ES-I3 (cell line): Measurements from ENCODE around the gene GRIA2.
"Not testable (repeated sequence)": the region's sequence is repeated elsewhere in the genome, so short reads cannot be mapped to it uniquely, and the experiment has no call there.

Source experiments
- H3K36me3 ChIP-seq: 2 replicates; pipeline ENCODE4 v1.6.1; 2013; ENCODE audit warnings: mild to moderate bottlenecking, low read length, control low read depth, moderate library complexity; ENCODE audit not compliant: insufficient read depth
- H3K4me1 ChIP-seq: 2 replicates; pipeline ENCODE4 v1.6.1; 2013; ENCODE audit warnings: mild to moderate bottlenecking, control low read depth, low read length; ENCODE audit not compliant: insufficient read depth
- H3K9ac ChIP-seq: 2 replicates; pipeline ENCODE4 v1.6.1; 2013; ENCODE audit warnings: low read depth, mild to moderate bottlenecking, low read length, moderate library complexity
- H3K9me3 ChIP-seq: 2 replicates; pipeline ENCODE4 v1.6.1; 2013; ENCODE audit warnings: mild to moderate bottlenecking, low read length, moderate library complexity; ENCODE audit not compliant: control insufficient read depth, insufficient read depth

Gene GRIA2

GRCh38 chr4:157225096-157225495 is 4.6 kb downstream of the GRIA2 start:
- H3K9ac ChIP-seq, result no peak overlapping the region
- H3K4me1 ChIP-seq, result no peaks in the 10 kb centered on the region
- H3K9me3 ChIP-seq, result no peaks in the 10 kb centered on the region
- no peaks in the 10 kb centered on the region for H3K36me3 ChIP-seq

GRCh38 chr4:157226035-157226434 is 5.5 kb downstream of the GRIA2 start:
- no peak overlapping the region for H3K9ac ChIP-seq
- no peaks in the 10 kb centered on the region for H3K36me3 ChIP-seq
- H3K9me3 ChIP-seq, result no peaks in the 10 kb centered on the region
- no peaks in the 10 kb centered on the region for H3K4me1 ChIP-seq

- Histone ChIP-seq H3K36me3 (no peaks in the 10 kb centered on the region), H3K4me1 (no peaks in the 10 kb centered on the region), H3K9ac (no peak overlapping the region), H3K9me3 (no peaks in the 10 kb centered on the region)
Observed at GRCh38 chr4:157226601-157227000, 6.1 kb downstream of the GRIA2 start.

GRCh38 chr4:157231525-157231924 is 11.0 kb downstream of the GRIA2 start:
- Histone ChIP-seq H3K4me1 (no peaks in the 10 kb centered on the region), H3K9ac (no peak overlapping the region), H3K9me3 (no peaks in the 10 kb centered on the region), H3K36me3 (no peaks in the 10 kb centered on the region)

GRCh38 chr4:157242871-157243270 is 22.3 kb downstream of the GRIA2 start:
- H3K9me3 ChIP-seq, result no peaks in the 10 kb centered on the region
- no peaks in the 10 kb centered on the region for H3K36me3 ChIP-seq
- no peak overlapping the region for H3K9ac ChIP-seq
- no peaks in the 10 kb centered on the region for H3K4me1 ChIP-seq

GRCh38 chr4:157244348-157244747 is 23.8 kb downstream of the GRIA2 start:
- H3K9ac ChIP-seq, result no peak overlapping the region
- no peaks in the 10 kb centered on the region for H3K9me3 ChIP-seq
- no peaks in the 10 kb centered on the region for H3K36me3 ChIP-seq
- no peaks in the 10 kb centered on the region for H3K4me1 ChIP-seq

GRCh38 chr4:157245351-157245750 is 24.8 kb downstream of the GRIA2 start:
- Histone ChIP-seq H3K9me3 (no peaks in the 10 kb centered on the region), H3K36me3 (no peaks in the 10 kb centered on the region), H3K9ac (no peak overlapping the region), H3K4me1 (no peaks in the 10 kb centered on the region)

GRCh38 chr4:157246964-157247363 is 26.4 kb downstream of the GRIA2 start:
- Histone ChIP-seq H3K4me1 (no peaks in the 10 kb centered on the region), H3K36me3 (no peaks in the 10 kb centered on the region), H3K9me3 (no peaks in the 10 kb centered on the region), H3K9ac (no peak overlapping the region)

GRCh38 chr4:157258165-157258564 is 37.6 kb downstream of the GRIA2 start:
- not testable (repeated sequence) for H3K36me3 ChIP-seq, H3K9ac ChIP-seq, H3K9me3 ChIP-seq, H3K4me1 ChIP-seq

GRCh38 chr4:157265281-157265680 is 44.8 kb downstream of the GRIA2 start:
- Histone ChIP-seq H3K9ac (no peak overlapping the region), H3K4me1 (no peaks in the 10 kb centered on the region), H3K9me3 (no peaks in the 10 kb centered on the region), H3K36me3 (no peaks in the 10 kb centered on the region)

- no peaks in the 10 kb centered on the region for H3K4me1 ChIP-seq
- H3K9me3 ChIP-seq, result no peaks in the 10 kb centered on the region
- H3K36me3 ChIP-seq, result no peaks in the 10 kb centered on the region
- no peak overlapping the region for H3K9ac ChIP-seq
Observed at GRCh38 chr4:157270108-157270507, 49.6 kb downstream of the GRIA2 start.

- Histone ChIP-seq H3K4me1 (no peaks in the 10 kb centered on the region), H3K9ac (no peak overlapping the region), H3K9me3 (no peaks in the 10 kb centered on the region), H3K36me3 (no peaks in the 10 kb centered on the region)
Observed at GRCh38 chr4:157270552-157270951, 50.0 kb downstream of the GRIA2 start.

GRCh38 chr4:157271166-157271869 is 50.8 kb downstream of the GRIA2 start:
- Histone ChIP-seq H3K4me1 (no peaks in the 10 kb centered on the region), H3K9me3 (no peaks in the 10 kb centered on the region), H3K9ac (no peak overlapping the region)

GRCh38 chr4:157280673-157281072 is 60.1 kb downstream of the GRIA2 start:
- H3K36me3 ChIP-seq, result no peaks in the 10 kb centered on the region
- H3K9ac ChIP-seq, result no peak overlapping the region
- H3K9me3 ChIP-seq, result no peaks in the 10 kb centered on the region
- H3K4me1 ChIP-seq, result no peaks in the 10 kb centered on the region

More at GRCh38 chr4:157271166-157271869, 50.8 kb downstream of the GRIA2 start:
- H3K36me3 ChIP-seq, result no peaks in the 10 kb centered on the region

GRCh38 chr4:157282019-157282418 is 61.5 kb downstream of the GRIA2 start:
- Histone ChIP-seq H3K4me1 (no peaks in the 10 kb centered on the region), H3K36me3 (no peaks in the 10 kb centered on the region), H3K9me3 (no peaks in the 10 kb centered on the region), H3K9ac (no peak overlapping the region)

- Histone ChIP-seq H3K4me1 (no peaks in the 10 kb centered on the region), H3K36me3 (no peaks in the 10 kb centered on the region), H3K9ac (no peak overlapping the region), H3K9me3 (no peaks in the 10 kb centered on the region)
Observed at GRCh38 chr4:157287445-157287844, 66.9 kb downstream of the GRIA2 start.
